ENCODE data around the gene PDXK. TPM values are rescaled to one million over a fixed set of nuclear protein-coding genes. Genes with fewer than 3 reads are reported as not detected.

Gene PDXK
- total RNA-seq, 4 donors from 2014 or later, result 45.0 to 66.0 (median 57.4) TPM

GRCh38 chr21:43778469-43779335 is 59.8 kb downstream of the PDXK start:
- peaks cover 8% of the 10 kb centered on the region for H3K36me3 ChIP-seq
- no peak overlapping the region for H3K4me3 ChIP-seq
- peaks cover 48% of the 10 kb centered on the region for H3K4me1 ChIP-seq
- TF ChIP-seq, protein P1, sequence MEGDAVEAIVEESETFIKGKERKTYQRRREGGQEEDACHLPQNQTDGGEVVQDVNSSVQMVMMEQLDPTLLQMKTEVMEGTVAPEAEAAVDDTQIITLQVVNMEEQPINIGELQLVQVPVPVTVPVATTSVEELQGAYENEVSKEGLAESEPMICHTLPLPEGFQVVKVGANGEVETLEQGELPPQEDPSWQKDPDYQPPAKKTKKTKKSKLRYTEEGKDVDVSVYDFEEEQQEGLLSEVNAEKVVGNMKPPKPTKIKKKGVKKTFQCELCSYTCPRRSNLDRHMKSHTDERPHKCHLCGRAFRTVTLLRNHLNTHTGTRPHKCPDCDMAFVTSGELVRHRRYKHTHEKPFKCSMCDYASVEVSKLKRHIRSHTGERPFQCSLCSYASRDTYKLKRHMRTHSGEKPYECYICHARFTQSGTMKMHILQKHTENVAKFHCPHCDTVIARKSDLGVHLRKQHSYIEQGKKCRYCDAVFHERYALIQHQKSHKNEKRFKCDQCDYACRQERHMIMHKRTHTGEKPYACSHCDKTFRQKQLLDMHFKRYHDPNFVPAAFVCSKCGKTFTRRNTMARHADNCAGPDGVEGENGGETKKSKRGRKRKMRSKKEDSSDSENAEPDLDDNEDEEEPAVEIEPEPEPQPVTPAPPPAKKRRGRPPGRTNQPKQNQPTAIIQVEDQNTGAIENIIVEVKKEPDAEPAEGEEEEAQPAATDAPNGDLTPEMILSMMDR (IDR thresholded peaks at IDR 0.05), result no peak
- TF ChIP-seq EP300 (IDR thresholded peaks at IDR 0.05), result no peak
- no peak for DNase-seq (ENCODE audit: low spot score in 2 of 2)
- H3K27ac ChIP-seq, result peak overlapping the region; percentile 30
- H3K27me3 ChIP-seq, result no peaks in the 10 kb centered on the region
- 50% methylated on average over 20 of the region's 20 CpGs for WGBS
- no peaks in the 10 kb centered on the region for H3K9me3 ChIP-seq

- no peak overlapping the region for H3K27ac ChIP-seq
Observed at GRCh38 chr21:43779660-43780059, 60.7 kb downstream of the PDXK start.

DNA sequence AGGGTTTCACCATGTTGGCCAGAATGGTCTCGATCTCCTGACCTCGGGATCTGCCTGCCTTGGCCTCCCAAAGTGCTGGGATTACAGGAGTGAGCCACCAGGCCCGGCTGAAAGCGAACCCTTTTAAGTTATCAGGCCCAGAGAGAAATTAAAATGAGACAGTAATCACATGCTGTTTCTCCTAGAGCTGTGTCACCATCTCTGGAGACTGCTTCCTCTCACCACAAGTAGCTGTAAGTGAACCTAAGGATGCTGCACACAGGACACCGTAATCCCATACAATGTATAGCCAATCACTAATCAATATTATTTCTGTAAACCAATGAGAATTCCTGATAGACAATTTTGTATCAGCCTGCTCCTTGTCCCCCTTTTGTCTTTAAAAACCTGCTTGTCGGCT is 62.9 kb downstream of the PDXK start:
- Histone ChIP-seq H3K9me3 (no peaks in the 10 kb centered on the region), H3K27ac (peak overlapping the region; percentile 75), H3K4me3 (no peak overlapping the region), H3K27me3 (no peaks in the 10 kb centered on the region), H3K36me3 (no peaks in the 10 kb centered on the region), H3K4me1 (peaks cover 39% of the 10 kb centered on the region)
- no peak for TF ChIP-seq POLR2AphosphoS5 (IDR thresholded peaks at IDR 0.05)
- no peak for TF ChIP-seq EP300 (IDR thresholded peaks at IDR 0.05)
- TF ChIP-seq POLR2A (IDR thresholded peaks at IDR 0.05), result no peak
- TF ChIP-seq, protein P1 (IDR thresholded peaks at IDR 0.05), result no peak
- no peak for DNase-seq (ENCODE audit: low spot score in 2 of 2)
- WGBS, result 97% methylated on average over 6 of the region's 6 CpGs

More at GRCh38 chr21:43779660-43780059, 60.7 kb downstream of the PDXK start:
- WGBS, result 84% methylated on average over 5 of the region's 5 CpGs
- no peaks in the 10 kb centered on the region for H3K27me3 ChIP-seq
- no peak for TF ChIP-seq POLR2A (IDR thresholded peaks at IDR 0.05)
- TF ChIP-seq POLR2AphosphoS5 (IDR thresholded peaks at IDR 0.05), result no peak
- H3K36me3 ChIP-seq, result no peaks in the 10 kb centered on the region
- no peaks in the 10 kb centered on the region for H3K9me3 ChIP-seq
- H3K4me1 ChIP-seq, result peaks cover 48% of the 10 kb centered on the region
- DNase-seq (ENCODE audit: low spot score in 2 of 2), result no peak
- H3K4me3 ChIP-seq, result no peak overlapping the region

DNA sequence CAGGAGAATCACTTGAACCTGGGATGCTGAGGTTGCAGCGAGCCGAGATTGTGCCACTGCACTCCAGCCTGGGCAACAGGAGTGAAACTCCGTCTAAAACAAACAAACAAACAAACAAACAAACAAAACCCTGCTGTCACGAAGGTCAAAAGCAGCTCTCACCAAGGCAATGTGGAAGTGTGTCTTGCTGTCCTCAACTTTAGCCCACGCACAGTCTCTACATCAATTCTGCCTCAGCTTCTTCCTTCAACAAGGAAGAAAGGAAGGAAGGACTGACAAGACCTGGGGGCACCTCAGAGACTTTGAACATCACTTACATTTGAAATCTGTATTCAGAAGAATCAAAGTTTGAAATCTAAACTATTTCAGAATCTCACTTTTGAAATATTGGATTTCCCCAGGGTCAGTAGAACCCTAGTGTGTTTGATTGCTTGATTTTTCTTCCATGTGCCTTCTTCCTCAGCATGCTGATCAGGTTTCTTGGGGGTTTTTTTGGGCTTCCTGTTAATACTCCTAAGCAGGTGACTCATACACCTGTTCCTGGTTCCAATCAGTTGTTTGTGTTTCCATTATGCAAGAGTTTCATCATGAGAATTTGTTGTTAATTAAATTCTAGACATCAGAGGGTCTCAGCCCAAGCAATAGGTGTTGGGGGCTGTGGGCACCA is 63.6 kb downstream of the PDXK start:
- Histone ChIP-seq H3K27me3 (no peaks in the 10 kb centered on the region), H3K36me3 (no peaks in the 10 kb centered on the region), H3K4me1 (peaks cover 39% of the 10 kb centered on the region), H3K9me3 (no peaks in the 10 kb centered on the region), H3K4me3 (no peak overlapping the region), H3K27ac (peak overlapping the region; percentile 75)
- WGBS, result 76% methylated on average over 5 of the region's 5 CpGs
- DNase-seq (ENCODE audit: low spot score in 2 of 2), result no peak
- no peak for TF ChIP-seq POLR2AphosphoS5 (IDR thresholded peaks at IDR 0.05)
- no peak for TF ChIP-seq POLR2A (IDR thresholded peaks at IDR 0.05)
- TF ChIP-seq, protein P1 (IDR thresholded peaks at IDR 0.05), result no peak
- no peak for TF ChIP-seq EP300 (IDR thresholded peaks at IDR 0.05)

- no peaks in the 10 kb centered on the region for H3K9me3 ChIP-seq
- no peaks in the 10 kb centered on the region for H3K36me3 ChIP-seq
- peak overlapping the region; percentile 59 for H3K27ac ChIP-seq
- WGBS, result 76% methylated on average over 17 of the region's 17 CpGs
- no peak overlapping the region for H3K4me3 ChIP-seq
- peaks cover 39% of the 10 kb centered on the region for H3K4me1 ChIP-seq
- no peak for TF ChIP-seq POLR2A (IDR thresholded peaks at IDR 0.05)
- TF ChIP-seq, protein P1 (IDR thresholded peaks at IDR 0.05), result no peak
- no peak for TF ChIP-seq EP300 (IDR thresholded peaks at IDR 0.05)
- no peak for DNase-seq (ENCODE audit: low spot score in 2 of 2)
- no peaks in the 10 kb centered on the region for H3K27me3 ChIP-seq
Observed at GRCh38 chr21:43783098-43783700, 64.3 kb downstream of the PDXK start.
